Measurements from ENCODE around the gene SPSB1. TPM values are rescaled to one million over a fixed set of nuclear protein-coding genes. Genes with fewer than 3 reads are reported as not detected.
A peak's percentile ranks its signal among the peaks of the same experiment; 100 is the strongest.

Gene SPSB1
- total RNA-seq, 4 donors from 2014 or later = 40.0 to 82.1 (median 52.6) TPM

DNA sequence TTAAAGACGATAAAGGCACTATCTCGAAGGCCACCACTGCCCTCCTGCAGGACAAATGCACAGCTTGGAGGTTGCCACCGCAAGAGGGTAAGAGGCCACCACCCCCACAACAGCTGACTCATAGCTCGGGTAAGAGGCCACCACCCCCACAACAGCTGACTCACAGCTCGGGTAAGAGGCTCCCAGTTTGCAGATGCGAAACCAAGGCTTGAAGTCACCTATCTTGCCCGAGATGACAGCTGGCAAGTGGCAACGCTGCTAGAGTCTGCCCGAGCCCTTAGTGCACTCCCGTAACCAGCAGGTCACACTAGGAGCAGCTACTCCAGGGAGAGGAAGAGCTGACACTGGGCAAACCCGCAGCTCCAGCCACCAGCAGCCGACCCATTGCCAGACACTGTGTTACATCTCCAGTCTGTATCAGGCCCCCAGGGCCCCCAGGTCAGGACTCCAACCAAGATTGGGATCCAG, 17.1 kb upstream of the SPSB1 start:
- Histone ChIP-seq H3K27ac (peak overlapping the region in 1 of 4 donors; percentile 28), H3K4me1 (peaks cover 11 to 49% (median 27%) of the 10 kb centered on the region in 4 donors), H3K9me3 (no peaks in the 10 kb centered on the region), H3K36me3 (no peaks in the 10 kb centered on the region), H3K27me3 (no peaks in the 10 kb centered on the region), H3K4me3 (no peak overlapping the region)
- peak; percentile 59 for DNase-seq
- WGBS, 2 donors (ENCODE audit: low coverage in 1 of 2) = 50% methylated on average over 11 of the region's 12 CpGs; no CpG with 5 or more reads in 1 of the 2 donors
- TF ChIP-seq, protein P1, sequence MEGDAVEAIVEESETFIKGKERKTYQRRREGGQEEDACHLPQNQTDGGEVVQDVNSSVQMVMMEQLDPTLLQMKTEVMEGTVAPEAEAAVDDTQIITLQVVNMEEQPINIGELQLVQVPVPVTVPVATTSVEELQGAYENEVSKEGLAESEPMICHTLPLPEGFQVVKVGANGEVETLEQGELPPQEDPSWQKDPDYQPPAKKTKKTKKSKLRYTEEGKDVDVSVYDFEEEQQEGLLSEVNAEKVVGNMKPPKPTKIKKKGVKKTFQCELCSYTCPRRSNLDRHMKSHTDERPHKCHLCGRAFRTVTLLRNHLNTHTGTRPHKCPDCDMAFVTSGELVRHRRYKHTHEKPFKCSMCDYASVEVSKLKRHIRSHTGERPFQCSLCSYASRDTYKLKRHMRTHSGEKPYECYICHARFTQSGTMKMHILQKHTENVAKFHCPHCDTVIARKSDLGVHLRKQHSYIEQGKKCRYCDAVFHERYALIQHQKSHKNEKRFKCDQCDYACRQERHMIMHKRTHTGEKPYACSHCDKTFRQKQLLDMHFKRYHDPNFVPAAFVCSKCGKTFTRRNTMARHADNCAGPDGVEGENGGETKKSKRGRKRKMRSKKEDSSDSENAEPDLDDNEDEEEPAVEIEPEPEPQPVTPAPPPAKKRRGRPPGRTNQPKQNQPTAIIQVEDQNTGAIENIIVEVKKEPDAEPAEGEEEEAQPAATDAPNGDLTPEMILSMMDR (IDR thresholded peaks at IDR 0.05) = no peak
- TF ChIP-seq EP300 (IDR thresholded peaks at IDR 0.05; ENCODE audit: low read depth) (no peak), POLR2A (IDR thresholded peaks at IDR 0.05) (no peak), POLR2AphosphoS5 (IDR thresholded peaks at IDR 0.05) (no peak)
- intact Hi-C loops (cut with DNase I; ENCODE audit: low total_unique reads) (no loop called here), in situ Hi-C loops (cut with MboI; ENCODE audit: low pct_ligation_motif_present in 1 of 4, low pct_unique_long_range_greater_than_20kb in 1 of 4, low sequenced_read_pairs in 3 of 4) (loop anchor here in 2 of 4 donors (10.0 to 25.0 kb wide), 2 partner anchors 179 to 187 kb away; no protein-coding TSS in a partner anchor)

DNA sequence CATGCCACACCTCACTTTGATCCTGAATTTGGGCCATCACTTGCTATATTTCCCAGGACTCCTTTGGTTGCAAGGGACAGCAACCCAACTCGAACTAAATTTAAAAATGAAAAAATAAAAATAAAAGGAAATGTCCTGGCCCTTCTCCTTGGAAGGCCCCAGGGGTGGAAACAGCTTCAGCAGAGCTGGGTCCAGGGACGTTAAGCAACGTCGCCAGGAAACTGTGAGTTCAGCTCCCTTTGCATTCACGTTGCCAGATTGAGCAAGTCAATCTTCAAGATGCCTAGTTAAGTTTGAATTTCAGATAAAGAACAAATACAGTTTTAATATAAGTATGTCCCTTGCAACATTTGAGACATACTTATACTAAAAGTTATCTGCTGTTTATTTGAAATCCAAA, 14.6 kb upstream of the SPSB1 start:
- no peak for DNase-seq
- Histone ChIP-seq H3K27me3 (no peaks in the 10 kb centered on the region), H3K27ac (peak overlapping the region; percentile 86 to 92 (median 88)), H3K4me3 (no peak overlapping the region), H3K9me3 (no peaks in the 10 kb centered on the region), H3K36me3 (no peaks in the 10 kb centered on the region), H3K4me1 (peaks cover 15 to 64% (median 36%) of the 10 kb centered on the region in 4 donors)
- intact Hi-C loops (cut with DNase I; ENCODE audit: low total_unique reads) (no loop called here), in situ Hi-C loops (cut with MboI; ENCODE audit: low pct_ligation_motif_present in 1 of 4, low pct_unique_long_range_greater_than_20kb in 1 of 4, low sequenced_read_pairs in 3 of 4) (loop anchor here in 2 of 4 donors (10.0 to 25.0 kb wide), 2 partner anchors 177 to 184 kb away; no protein-coding TSS in a partner anchor)
- WGBS, 2 donors (ENCODE audit: low coverage in 1 of 2) = 85% methylated on average over 5 of the region's 5 CpGs; no CpG with 5 or more reads in 1 of the 2 donors
- no peak for TF ChIP-seq EP300 (IDR thresholded peaks at IDR 0.05; ENCODE audit: low read depth)

DNA sequence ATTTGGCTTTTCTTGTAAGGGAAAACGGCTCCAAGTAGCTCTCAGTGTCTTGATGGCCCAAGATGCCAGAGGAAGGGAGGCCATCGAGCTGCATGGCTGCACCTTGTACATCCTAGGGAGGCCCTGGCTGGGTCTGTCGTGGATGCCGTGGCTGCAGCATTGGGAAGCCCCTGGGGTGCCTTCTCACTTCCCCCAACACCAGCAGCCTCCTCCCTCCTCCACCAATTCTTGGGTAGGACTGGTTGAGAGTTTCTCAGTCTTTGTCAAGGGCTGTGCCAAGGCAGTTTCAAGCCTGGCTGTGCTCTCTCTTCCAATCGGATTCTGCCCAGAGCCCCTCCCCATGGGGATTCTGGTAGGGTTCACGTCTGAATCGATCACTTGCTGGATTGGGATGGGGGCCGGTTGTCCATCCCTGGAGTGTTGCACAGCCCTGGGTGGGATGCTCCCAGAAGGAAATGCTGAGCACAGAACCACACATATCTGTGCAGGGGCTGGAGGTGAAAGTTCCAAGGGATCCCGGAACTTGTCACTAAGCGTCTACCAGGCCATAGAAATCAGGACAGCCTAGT, 14.0 kb upstream of the SPSB1 start:
- no peak for DNase-seq
- in situ Hi-C loops (cut with MboI; ENCODE audit: low pct_ligation_motif_present in 1 of 4, low pct_unique_long_range_greater_than_20kb in 1 of 4, low sequenced_read_pairs in 3 of 4) = loop anchor here in 2 of 4 donors (10.0 to 25.0 kb wide), 2 partner anchors 176 to 184 kb away; no protein-coding TSS in a partner anchor
- 46 to 83% methylated on average over 2 to 10 of the region's 10 CpGs for WGBS, 2 donors (ENCODE audit: low coverage in 1 of 2)
- Histone ChIP-seq H3K27ac (peak overlapping the region; percentile 86 to 92 (median 88)), H3K36me3 (no peaks in the 10 kb centered on the region), H3K4me1 (peaks cover 15 to 67% (median 36%) of the 10 kb centered on the region in 4 donors), H3K27me3 (no peaks in the 10 kb centered on the region), H3K9me3 (no peaks in the 10 kb centered on the region), H3K4me3 (no peak overlapping the region)
- TF ChIP-seq, protein P1 (IDR thresholded peaks at IDR 0.05) = no peak
- no peak for TF ChIP-seq EP300 (IDR thresholded peaks at IDR 0.05; ENCODE audit: low read depth)
- TF ChIP-seq POLR2AphosphoS5 (IDR thresholded peaks at IDR 0.05) = no peak
- TF ChIP-seq POLR2A (IDR thresholded peaks at IDR 0.05) = no peak
- intact Hi-C loops (cut with DNase I; ENCODE audit: low total_unique reads) = no loop called here

DNA sequence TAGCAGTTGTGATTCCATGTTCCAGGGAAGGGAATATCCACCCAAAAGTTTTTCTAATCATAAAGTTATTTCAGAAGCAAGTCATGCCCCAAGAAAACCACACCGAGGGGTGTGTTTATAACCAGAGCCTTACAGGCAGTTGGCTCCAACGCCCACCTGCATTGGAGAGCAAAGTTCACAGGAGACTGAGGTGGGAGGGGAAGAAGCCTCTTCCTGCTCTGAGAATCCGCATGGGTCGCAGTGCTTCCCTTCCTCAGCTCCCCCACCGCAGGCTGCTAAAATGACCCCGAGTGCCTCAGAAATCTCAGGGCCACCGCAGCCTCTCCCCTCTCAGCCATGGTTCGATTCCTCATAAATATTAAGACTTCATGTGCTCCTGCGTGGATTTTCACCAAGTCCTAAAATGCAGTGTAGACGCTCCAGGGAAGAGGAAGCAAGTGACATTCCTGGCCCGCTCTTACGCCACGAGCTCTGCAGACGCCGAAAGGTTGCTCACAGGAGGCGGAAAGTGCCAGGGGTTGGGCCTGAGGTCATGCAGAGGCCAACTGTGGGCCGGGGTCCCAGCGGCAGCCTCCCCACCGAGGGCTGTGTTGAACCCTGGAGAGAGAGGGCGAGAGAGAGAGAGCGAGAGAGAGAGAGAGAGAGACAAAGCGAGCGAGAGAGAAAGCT, 13.4 kb upstream of the SPSB1 start:
- TF ChIP-seq EP300 (IDR thresholded peaks at IDR 0.05; ENCODE audit: low read depth) (peak; percentile 78), POLR2AphosphoS5 (IDR thresholded peaks at IDR 0.05) (peak; percentile 51 to 71 (median 71)), POLR2A (IDR thresholded peaks at IDR 0.05) (peak; percentile 52)
- TF ChIP-seq, protein P1 (IDR thresholded peaks at IDR 0.05) = no peak
- intact Hi-C loops (cut with DNase I; ENCODE audit: low total_unique reads) (no loop called here), in situ Hi-C loops (cut with MboI; ENCODE audit: low pct_ligation_motif_present in 1 of 4, low pct_unique_long_range_greater_than_20kb in 1 of 4, low sequenced_read_pairs in 3 of 4) (loop anchor here in 2 of 4 donors (10.0 to 25.0 kb wide), 2 partner anchors 175 to 183 kb away; no protein-coding TSS in a partner anchor)
- no peaks in the 10 kb centered on the region for H3K36me3 ChIP-seq
- no peaks in the 10 kb centered on the region for H3K27me3 ChIP-seq
- H3K27ac ChIP-seq = peak overlapping the region; percentile 86 to 92 (median 88)
- peak; percentile 83 for DNase-seq
- H3K9me3 ChIP-seq = no peaks in the 10 kb centered on the region
- 59 to 61% methylated on average over 10 to 23 of the region's 23 CpGs for WGBS, 2 donors (ENCODE audit: low coverage in 1 of 2)
- H3K4me3 ChIP-seq = no peak overlapping the region
- peaks cover 15 to 70% (median 38%) of the 10 kb centered on the region in 4 donors for H3K4me1 ChIP-seq
